ENCODE data around the gene TP53BP2. TPM values are rescaled to one million over a fixed set of nuclear protein-coding genes. Genes with fewer than 3 reads are reported as not detected.

Gene TP53BP2
- total RNA-seq, 1 experiment from 2014 or later = 38.2 TPM

- H3K27ac ChIP-seq (ENCODE audit: low read depth, low read length) = no peak overlapping the region
- H3K9me2 ChIP-seq (ENCODE audit: insufficient read depth) = no peaks in the 10 kb centered on the region
- BruUV-seq (replicated peaks) = no TSS peak
- no peak overlapping the region for H2AFZ ChIP-seq (ENCODE audit: low read depth, low read length, poor library complexity, severe bottlenecking)
- H3K4me3 ChIP-seq (replicated peaks in 1 of 2; ENCODE audit: low read depth in 1 of 2, low read length in 2 of 2) = no peak overlapping the region
- POLR2A ChIA-PET = no interaction called here
- DNase-seq (ENCODE audit: low read depth, low spot score) (no peak), ATAC-seq (no peak)
- TF ChIP-seq YY1 (IDR thresholded peaks at IDR 0.05; ENCODE audit: extremely low read depth, insufficient replicate concordance, low read depth, low read length) = no peak
- no peak for TF ChIP-seq SRF (IDR thresholded peaks at IDR 0.05; ENCODE audit: low read depth)
- TF ChIP-seq CBX3 (IDR thresholded peaks at IDR 0.05; ENCODE audit: low read depth) = no peak
- TF ChIP-seq ZNF274 (IDR thresholded peaks at IDR 0.05; ENCODE audit: low read depth, low read length) = no peak
- no peak for TF ChIP-seq SIN3A (IDR thresholded peaks at IDR 0.05; ENCODE audit: low read depth)
- no peak for TF ChIP-seq EZH2phosphoT487 (IDR thresholded peaks at IDR 0.05; ENCODE audit: borderline replicate concordance)
- no peak for TF ChIP-seq TCF7L2 (IDR thresholded peaks at IDR 0.05; ENCODE audit: borderline replicate concordance, extremely low read depth, insufficient read depth, insufficient read length)
- no peak for TF ChIP-seq ELF1 (IDR thresholded peaks at IDR 0.05; ENCODE audit: borderline replicate concordance, low read depth)
- TF ChIP-seq, protein P1, sequence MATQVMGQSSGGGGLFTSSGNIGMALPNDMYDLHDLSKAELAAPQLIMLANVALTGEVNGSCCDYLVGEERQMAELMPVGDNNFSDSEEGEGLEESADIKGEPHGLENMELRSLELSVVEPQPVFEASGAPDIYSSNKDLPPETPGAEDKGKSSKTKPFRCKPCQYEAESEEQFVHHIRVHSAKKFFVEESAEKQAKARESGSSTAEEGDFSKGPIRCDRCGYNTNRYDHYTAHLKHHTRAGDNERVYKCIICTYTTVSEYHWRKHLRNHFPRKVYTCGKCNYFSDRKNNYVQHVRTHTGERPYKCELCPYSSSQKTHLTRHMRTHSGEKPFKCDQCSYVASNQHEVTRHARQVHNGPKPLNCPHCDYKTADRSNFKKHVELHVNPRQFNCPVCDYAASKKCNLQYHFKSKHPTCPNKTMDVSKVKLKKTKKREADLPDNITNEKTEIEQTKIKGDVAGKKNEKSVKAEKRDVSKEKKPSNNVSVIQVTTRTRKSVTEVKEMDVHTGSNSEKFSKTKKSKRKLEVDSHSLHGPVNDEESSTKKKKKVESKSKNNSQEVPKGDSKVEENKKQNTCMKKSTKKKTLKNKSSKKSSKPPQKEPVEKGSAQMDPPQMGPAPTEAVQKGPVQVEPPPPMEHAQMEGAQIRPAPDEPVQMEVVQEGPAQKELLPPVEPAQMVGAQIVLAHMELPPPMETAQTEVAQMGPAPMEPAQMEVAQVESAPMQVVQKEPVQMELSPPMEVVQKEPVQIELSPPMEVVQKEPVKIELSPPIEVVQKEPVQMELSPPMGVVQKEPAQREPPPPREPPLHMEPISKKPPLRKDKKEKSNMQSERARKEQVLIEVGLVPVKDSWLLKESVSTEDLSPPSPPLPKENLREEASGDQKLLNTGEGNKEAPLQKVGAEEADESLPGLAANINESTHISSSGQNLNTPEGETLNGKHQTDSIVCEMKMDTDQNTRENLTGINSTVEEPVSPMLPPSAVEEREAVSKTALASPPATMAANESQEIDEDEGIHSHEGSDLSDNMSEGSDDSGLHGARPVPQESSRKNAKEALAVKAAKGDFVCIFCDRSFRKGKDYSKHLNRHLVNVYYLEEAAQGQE (IDR thresholded peaks at IDR 0.05; ENCODE audit: low read depth) = no peak
- TF ChIP-seq CEBPB (IDR thresholded peaks at IDR 0.05; ENCODE audit: low read depth) = no peak
- TF ChIP-seq, protein P2, sequence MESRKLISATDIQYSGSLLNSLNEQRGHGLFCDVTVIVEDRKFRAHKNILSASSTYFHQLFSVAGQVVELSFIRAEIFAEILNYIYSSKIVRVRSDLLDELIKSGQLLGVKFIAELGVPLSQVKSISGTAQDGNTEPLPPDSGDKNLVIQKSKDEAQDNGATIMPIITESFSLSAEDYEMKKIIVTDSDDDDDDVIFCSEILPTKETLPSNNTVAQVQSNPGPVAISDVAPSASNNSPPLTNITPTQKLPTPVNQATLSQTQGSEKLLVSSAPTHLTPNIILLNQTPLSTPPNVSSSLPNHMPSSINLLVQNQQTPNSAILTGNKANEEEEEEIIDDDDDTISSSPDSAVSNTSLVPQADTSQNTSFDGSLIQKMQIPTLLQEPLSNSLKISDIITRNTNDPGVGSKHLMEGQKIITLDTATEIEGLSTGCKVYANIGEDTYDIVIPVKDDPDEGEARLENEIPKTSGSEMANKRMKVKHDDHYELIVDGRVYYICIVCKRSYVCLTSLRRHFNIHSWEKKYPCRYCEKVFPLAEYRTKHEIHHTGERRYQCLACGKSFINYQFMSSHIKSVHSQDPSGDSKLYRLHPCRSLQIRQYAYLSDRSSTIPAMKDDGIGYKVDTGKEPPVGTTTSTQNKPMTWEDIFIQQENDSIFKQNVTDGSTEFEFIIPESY (IDR thresholded peaks at IDR 0.05; ENCODE audit: extremely low read depth, insufficient replicate concordance, low read length) = no peak
- TF ChIP-seq POLR2AphosphoS5 (IDR thresholded peaks at IDR 0.05; ENCODE audit: low read depth, low read length) = no peak
- H3K9me3 ChIP-seq (ENCODE audit: control insufficient read depth in 1 of 2, insufficient read depth in 1 of 2, low read depth in 1 of 2, low read length in 2 of 2) = no peaks in the 10 kb centered on the region
- no peaks in the 10 kb centered on the region for H4K20me1 ChIP-seq (ENCODE audit: insufficient read depth)
- H3K9ac ChIP-seq (ENCODE audit: low read length) = no peak overlapping the region
- H3K27me3 ChIP-seq (ENCODE audit: insufficient read depth, low read length) = no peaks in the 10 kb centered on the region
- RAD21 ChIA-PET (ENCODE audit: low non-redundant PET in 1 of 2, low total read pairs in 2 of 2, uncharacterized antibody in 2 of 2, unreplicated experiment in 2 of 2) = no interaction called here
- H3K4me1 ChIP-seq (ENCODE audit: control insufficient read depth in 1 of 2, insufficient read depth in 2 of 2, low read length in 2 of 2) = peaks cover 24 to 64% of the 10 kb centered on the region in 2 experiments
- CTCF ChIA-PET = no interaction called here
- peaks cover 31 to 48% of the 10 kb centered on the region in 2 experiments; a peak in 3 of 4 replicates for H3K36me3 ChIP-seq (ENCODE audit: control insufficient read depth in 1 of 2, insufficient read depth in 2 of 2, low read length in 2 of 2)
- no peaks in the 10 kb centered on the region; the same call in 1 of the 2 replicates for H3K79me2 ChIP-seq (ENCODE audit: insufficient read depth, low read length)
- H3K4me2 ChIP-seq (ENCODE audit: low read length) = no peak overlapping the region
- intact Hi-C loops (cut with micrococcal nuclease) = no loop called here
Observed at GRCh38 chr1:223774134-223774814, 71.5 kb downstream of the TP53BP2 start.

All from HCT116 (cell line).